ENCODE measurements around the gene RNF181. TPM values are rescaled to one million over a fixed set of nuclear protein-coding genes. Genes with fewer than 3 reads are reported as not detected.
"Not testable (repeated sequence)": the region's sequence is repeated elsewhere in the genome, so short reads cannot be mapped to it uniquely, and the experiment has no call there.

Gene RNF181
- total RNA-seq, 4 donors from 2014 or later: 86.9 to 202 (median 168) TPM

GRCh38 chr2:85591563-85591962 is 4.0 kb upstream of the RNF181 start:
- no peak overlapping the region for H3K4me3 ChIP-seq (replicated peaks in 1 of 3)
- no peaks in the 10 kb centered on the region for H3K27me3 ChIP-seq
- H3K36me3 ChIP-seq: no peaks in the 10 kb centered on the region
- TF ChIP-seq CTCF (IDR thresholded peaks at IDR 0.05) (no peak), POLR2A (IDR thresholded peaks at IDR 0.05) (no peak)
- H3K4me1 ChIP-seq: peaks cover 36 to 70% of the 10 kb centered on the region in 2 donors
- intact Hi-C loops (cut with DNase I): no loop called here
- peak overlapping the region; percentile 63 to 88 (median 73) for H3K27ac ChIP-seq
- no peaks in the 10 kb centered on the region for H3K9me3 ChIP-seq
- WGBS, 2 donors: 79 to 82% methylated on average over 12 of the region's 12 CpGs
- DNase-seq: no peak

- H3K4me3 ChIP-seq (replicated peaks in 1 of 3); intact Hi-C loops (cut with DNase I); DNase-seq; H3K27me3 ChIP-seq; H3K36me3 ChIP-seq; H3K9me3 ChIP-seq: not testable (repeated sequence)
- peak overlapping the region in 2 of 3 donors; percentile 73 to 88 for H3K27ac ChIP-seq
- 96 to 97% methylated on average over 9 of the region's 9 CpGs for WGBS, 2 donors
- peaks cover 39 to 68% of the 10 kb centered on the region in 2 donors for H3K4me1 ChIP-seq
Measured at GRCh38 chr2:85592299-85592698, 3.2 kb upstream of the RNF181 start.

- Histone ChIP-seq H3K27me3 (no peaks in the 10 kb centered on the region), H3K36me3 (peaks cover 6 to 7% of the 10 kb centered on the region in 2 donors), H3K27ac (peak overlapping the region in 1 of 3 donors; percentile 24), H3K9me3 (no peaks in the 10 kb centered on the region), H3K4me3 (replicated peaks in 1 of 3) (no peak overlapping the region), H3K4me1 (peaks cover 39 to 64% of the 10 kb centered on the region in 2 donors)
- TF ChIP-seq POLR2A (IDR thresholded peaks at IDR 0.05): no peak
- TF ChIP-seq CTCF (IDR thresholded peaks at IDR 0.05): no peak
- DNase-seq: no peak
- intact Hi-C loops (cut with DNase I): no loop called here
- 74 to 84% methylated on average over 3 of the region's 3 CpGs for WGBS, 2 donors
Measured at GRCh38 chr2:85593023-85593422, 2.5 kb upstream of the RNF181 start.

GRCh38 chr2:85594715-85595300 is 737 bp upstream of the RNF181 start:
- Histone ChIP-seq H3K4me1 (peaks cover 36 to 46% of the 10 kb centered on the region in 2 donors), H3K36me3 (peaks cover 6 to 12% of the 10 kb centered on the region in 2 donors), H3K27me3 (no peaks in the 10 kb centered on the region), H3K27ac (peak overlapping the region; percentile 84 to 95 (median 95)), H3K9me3 (no peaks in the 10 kb centered on the region), H3K4me3 (replicated peaks in 1 of 3) (peak overlapping the region in 2 of 3 donors; percentile 12 to 61)
- TF ChIP-seq CTCF (IDR thresholded peaks at IDR 0.05) (no peak), POLR2A (IDR thresholded peaks at IDR 0.05) (no peak)
- DNase-seq: peak; percentile 33 to 45
- WGBS, 2 donors: 4 to 13% methylated on average over 13 of the region's 13 CpGs
- intact Hi-C loops (cut with DNase I): no loop called here

GRCh38 chr2:85596026-85596333 is 435 bp downstream of the RNF181 start:
- 1 to 3% methylated on average over 10 of the region's 10 CpGs for WGBS, 2 donors

More at GRCh38 chr2:85596026-85596333, 435 bp downstream of the RNF181 start:
- Histone ChIP-seq H3K4me1 (peaks cover 24 to 40% of the 10 kb centered on the region in 2 donors), H3K27me3 (no peaks in the 10 kb centered on the region), H3K4me3 (replicated peaks in 1 of 3) (peak overlapping the region; percentile 61 to 72 (median 62)), H3K27ac (peak overlapping the region; percentile 36 to 95 (median 95)), H3K9me3 (no peaks in the 10 kb centered on the region), H3K36me3 (peaks cover 6 to 12% of the 10 kb centered on the region in 2 donors)
- DNase-seq: no peak
- intact Hi-C loops (cut with DNase I): no loop called here
- no peak for TF ChIP-seq CTCF (IDR thresholded peaks at IDR 0.05)
- no peak for TF ChIP-seq POLR2A (IDR thresholded peaks at IDR 0.05)
